GM19455 (cell line): ENCODE data around the gene CYP27A1.
"Not testable (repeated sequence)": the region's sequence is repeated elsewhere in the genome, so short reads cannot be mapped to it uniquely, and the experiment has no call there.

Experiments
- ATAC-seq: cut with Tn5 transposase; IDR thresholded peaks from one replicate; pipeline ENCODE4 v1.9.1; 2021; ENCODE audit not compliant: unreplicated experiment

The CYP27A1 gene

DNA sequence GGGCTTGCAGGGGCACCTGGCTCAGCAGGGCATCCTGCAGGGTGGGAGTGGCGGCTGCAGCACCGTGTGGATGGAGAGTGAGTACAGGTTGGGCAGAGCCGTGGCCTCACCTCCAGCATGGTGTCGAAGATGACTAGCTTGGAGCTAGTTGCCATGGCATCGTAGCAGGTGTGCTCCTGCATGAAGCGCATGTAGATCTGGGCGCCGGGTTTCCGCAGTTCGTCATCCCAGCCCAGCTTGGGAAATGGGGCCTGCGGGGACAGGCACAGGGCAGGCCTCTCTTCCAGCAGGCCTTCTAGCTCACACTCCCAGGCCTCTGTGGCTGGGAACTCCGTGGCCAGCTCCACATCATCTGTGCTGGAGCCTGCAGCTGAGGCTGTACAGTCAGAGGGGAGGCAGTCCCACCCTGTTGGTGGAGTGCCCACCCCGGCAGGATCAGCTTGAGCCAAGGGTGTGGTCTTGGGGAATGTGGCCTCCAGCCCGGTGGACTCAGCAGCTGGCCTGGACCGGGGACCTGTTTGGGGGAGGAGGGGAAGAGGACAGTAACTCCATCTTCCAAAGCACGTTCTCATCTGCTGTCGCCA, 48.0 kb downstream of the CYP27A1 start:
- no peak for ATAC-seq

DNA sequence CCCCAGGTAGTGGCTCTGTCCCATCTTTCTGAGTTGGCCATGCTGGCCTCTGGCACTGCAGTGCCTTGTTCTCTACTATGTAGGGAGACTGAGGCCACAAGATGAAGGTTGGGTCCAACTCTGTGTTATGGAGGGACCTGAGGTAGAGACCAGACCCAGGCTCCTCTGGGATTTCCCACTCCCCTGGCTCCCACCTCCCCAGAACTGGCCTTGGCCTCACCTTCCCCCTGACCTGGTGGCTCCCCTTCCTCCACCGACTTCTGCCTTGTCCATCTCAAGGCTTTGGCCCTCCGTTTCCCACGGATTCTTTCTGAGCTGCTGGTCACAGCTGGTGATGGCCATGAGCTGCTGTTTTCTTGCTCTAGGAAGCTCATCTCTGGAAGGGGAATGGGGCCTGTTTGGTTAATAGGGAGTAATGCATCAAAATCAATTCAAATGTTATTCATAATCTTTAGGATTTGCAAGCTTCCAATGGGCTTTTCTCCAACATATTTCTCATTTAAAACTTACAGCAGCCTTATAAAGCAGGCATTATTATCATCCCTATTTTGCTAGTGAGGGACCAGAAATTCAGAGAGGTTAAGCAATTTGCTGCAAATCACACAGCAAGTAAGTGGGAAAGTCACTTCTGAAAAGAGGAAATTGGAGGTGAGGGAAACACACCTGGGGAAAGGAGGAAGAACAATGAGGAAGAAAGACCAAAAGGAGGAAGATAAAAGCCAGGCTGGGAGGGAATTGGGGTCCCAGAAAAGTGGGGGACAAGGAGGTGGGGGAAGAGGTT, 48.8 kb downstream of the CYP27A1 start:
- ATAC-seq = no peak

DNA sequence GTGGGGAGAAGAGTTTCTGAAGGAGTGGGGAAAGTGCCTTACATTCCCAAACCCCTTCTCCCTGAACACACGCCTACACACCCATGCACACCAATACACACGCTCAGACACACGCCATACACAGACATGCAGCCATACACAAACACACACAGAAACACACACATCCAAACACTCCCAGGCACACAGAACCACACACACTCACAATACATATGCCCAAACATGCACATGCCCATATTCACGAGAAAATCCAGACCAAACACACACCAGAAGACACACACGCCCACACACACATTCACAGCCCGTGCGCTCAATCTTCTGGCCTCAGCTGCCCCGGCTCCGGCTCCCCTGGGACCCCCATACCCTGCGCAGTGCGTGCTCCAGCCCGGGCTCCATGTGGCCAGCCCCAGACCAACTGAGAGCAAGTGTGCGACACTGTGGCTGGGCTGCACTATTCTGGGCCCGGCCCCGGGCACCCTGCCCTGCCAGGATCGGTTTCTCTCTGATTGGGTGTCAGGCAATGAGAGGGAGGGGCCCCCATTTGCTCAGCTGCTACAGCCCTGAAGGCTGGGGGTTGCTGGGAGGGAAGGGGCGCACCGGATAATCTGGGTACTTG, 49.5 kb downstream of the CYP27A1 start, which contains the start of gene PRKAG3:
PRKAG3 (minus strand) TSS at position 426 of the 613 bp plus-strand sequence.
- no peak for ATAC-seq

DNA sequence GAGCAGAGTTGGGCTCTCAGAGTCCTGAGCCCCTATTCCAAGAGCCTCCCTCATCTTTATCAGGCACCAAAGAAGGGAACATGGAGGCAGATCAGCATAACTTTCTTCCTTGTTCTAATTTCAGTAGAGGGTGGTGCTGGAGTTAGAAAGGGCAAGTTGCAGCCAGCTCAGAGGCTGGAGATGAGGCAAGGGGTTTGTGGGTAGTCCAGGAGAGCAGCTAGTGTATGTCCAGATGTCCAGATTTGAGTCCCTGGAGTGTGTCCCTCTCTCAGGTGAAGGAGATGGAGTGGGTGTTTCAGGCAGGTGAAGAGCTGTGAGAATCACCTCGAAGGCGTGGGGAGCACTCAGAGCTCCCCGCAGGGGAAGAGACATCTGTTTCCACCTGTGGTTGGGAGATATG, 50.1 kb downstream of the CYP27A1 start:
- ATAC-seq = no peak

DNA sequence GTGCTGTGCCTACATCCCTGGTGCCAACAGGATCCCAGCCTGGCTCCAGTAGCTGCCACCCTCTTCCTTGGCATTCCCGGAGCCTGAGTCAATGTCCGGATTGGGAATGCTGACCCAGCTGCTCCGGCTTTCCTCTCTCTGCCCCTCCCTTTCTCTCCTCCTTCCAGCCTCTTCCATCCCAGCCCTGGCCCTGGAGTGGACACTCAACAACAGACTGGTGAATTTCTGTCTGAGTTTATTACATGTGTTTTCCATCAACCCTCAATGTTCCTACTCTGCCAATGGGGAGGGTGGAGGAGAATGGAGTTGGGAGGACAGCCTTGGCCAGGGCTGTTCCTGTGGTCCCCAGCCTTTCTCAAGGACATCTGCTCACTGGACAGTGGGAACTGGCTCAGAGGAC, 50.6 kb downstream of the CYP27A1 start:
- ATAC-seq = no peak

DNA sequence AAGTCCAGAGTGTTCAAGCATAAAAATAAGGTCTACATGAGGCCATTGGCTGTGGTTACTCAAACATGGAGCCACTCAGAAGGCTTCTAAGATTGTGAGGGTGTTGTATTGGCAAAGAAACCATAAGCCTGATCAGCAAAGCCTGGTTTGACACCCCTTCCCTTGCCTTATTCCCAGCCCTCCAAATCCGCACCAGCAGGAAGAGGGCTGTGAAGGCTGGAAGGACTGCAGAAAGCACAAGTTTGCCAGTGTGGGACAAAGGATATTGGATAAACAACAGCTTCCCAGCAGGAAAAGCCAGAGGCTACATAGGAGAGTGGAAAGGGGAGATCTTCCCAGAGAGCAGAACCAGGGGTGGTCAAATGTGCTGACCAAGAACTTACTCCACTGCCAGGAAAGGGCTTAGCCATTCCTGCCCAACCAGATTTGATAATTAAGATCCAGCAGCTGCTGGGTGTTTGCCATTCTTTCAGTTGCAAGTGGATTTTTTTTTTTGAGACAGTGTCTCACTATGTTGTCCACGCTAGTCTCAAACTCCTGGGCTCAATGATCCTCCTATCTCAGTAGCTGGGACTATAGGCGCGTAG, 51.2 kb downstream of the CYP27A1 start:
- no peak for ATAC-seq

DNA sequence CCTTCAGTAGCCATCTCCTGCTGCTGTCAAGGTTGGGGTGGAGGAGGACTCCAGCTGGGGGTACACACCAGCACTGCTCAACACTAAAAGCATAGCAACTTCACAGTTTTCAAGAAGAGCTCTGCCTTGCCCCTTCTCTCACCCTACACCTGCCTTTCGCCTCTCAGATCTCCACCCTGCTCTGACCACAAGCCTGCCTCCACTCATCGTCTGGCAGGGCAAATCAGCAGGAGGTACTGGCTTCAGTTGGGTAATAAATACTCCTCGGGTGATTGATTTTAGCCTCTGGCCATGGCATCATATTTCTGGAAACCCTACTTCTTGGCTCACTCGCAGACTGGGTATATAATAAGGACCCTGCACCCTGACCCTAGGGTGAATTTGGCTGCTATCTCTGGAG, 52.7 kb downstream of the CYP27A1 start:
- no peak for ATAC-seq

DNA sequence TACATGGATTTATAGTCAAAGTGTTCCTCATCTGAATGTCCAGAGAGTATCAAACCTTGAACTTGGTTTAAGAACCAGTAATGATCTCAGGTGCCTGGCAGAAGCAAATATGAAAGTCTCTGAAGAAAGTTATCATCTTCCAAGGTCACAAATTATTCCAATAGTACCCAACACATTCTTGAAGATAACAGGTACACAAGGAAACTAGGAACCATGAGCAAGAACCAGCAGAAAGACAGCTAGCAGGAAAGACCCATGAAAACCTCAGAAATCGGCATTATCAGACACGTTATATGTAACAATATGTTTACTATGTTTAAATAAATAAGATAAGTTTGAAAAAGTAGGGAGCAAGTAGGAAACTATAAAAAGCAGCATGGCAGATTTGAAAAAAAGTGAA, 55.5 kb downstream of the CYP27A1 start:
- no peak for ATAC-seq

DNA sequence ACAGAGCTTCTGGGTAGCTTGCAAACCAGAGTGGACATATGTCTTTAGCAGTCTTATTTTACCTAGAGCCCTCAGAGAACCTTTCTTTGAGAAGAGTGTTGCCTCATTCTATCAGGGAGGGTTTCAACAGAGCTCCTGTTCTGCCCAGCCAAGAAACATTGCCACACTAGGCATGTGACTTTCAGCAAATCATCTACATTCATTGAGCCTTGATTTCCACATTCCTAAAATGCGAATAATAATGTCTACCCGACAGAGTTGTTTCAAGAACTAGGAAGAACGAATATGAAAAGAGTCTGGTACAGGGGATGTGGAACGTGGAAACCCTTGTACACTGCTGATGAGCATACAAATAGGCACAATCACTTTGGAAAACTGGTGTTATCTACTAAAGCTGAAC, 57.5 kb downstream of the CYP27A1 start:
- no peak for ATAC-seq

DNA sequence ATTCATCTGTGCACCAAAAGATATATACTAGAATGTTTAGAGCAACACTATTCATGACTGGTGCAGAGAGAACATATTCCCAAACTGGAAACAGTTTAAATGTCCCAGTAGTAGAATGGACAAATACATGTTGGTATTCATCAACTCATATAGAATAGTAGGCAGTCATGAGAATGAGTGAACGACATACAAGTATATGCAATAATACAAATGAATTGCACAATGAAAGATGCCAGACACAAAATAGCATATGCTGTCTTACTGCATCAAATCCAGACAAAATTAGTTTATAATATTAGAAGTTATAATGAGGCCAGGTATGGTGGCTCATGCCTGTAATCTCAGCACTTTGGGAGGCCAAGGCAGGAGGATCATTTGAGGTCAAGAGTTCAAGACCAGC, 57.9 kb downstream of the CYP27A1 start:
- no peak for ATAC-seq

DNA sequence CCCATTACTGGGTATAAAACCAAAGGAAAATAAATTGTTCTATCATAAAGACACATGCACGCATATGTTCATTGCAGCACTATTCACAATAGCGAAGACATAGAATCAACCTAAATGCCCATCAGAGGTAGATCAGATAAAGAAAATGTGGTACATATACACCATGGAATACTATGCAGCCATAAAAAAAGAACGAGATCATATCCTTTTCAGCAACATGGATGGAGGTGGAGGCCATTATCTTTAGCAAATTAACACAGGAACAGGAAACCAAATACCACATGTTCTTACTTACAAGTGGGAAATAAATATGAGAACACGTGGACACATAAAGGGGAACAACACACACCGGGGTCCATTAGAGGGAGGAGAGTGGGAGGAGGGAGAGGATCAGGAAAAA, 62.4 kb downstream of the CYP27A1 start:
- not testable (repeated sequence) for ATAC-seq

DNA sequence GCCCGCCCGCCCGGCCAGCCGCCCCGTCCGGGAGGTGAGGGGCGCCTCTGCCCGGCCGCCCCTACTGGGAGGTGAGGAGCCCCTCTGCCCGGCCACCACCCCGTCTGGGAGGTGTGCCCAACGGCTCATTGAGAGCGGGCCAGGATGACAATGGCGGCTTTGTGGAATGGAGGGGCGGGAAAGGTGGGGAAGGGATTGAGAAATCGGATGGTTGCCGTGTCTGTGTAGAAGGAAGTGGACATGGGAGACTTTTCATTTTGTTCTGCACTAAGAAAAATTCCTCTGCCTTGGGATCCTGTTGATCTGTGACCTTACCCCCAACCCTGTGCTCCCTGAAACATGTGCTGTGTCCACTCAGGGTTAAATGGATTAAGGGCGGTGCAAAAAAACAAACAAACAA, 65.0 kb downstream of the CYP27A1 start:
- ATAC-seq = not testable (repeated sequence)

DNA sequence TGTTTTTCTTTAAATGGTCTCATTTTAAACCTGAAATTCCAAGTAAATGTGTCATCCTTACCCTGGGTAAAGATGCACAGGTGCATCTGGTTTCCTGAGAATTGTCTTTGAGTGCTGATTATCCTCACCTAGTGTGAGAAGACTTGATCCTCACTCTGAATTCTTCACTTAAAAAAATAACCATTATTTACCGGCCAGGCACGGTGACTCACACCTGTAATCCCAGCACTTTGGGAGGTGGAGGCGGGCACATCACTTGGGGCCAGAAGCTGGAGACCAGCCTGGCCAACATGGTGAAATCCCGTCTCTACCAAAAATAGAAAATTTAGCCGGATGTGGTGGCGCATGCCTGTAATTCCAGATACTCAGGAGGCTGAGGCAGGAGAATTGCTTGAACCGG, 67.8 kb downstream of the CYP27A1 start:
- ATAC-seq = no peak

DNA sequence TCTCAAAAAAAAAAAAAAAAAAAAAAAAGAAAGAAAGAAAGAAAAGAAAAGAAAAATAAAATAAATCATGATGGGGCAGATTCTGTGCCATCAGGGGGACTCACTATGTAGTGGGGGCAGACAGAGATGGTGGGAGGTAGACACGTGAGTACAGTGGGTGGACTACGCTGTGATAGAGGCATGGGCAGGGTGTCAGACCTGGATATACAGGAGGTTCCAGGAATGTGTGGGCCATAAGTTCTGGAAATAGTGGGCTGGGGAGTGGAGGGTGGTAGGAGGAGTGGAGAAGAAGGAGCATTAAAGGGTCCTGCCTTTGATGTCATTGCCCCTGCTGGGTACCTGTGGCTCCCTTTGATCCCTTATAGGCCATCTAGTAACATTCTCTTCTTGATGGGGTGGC, 68.8 kb downstream of the CYP27A1 start:
- ATAC-seq = no peak

DNA sequence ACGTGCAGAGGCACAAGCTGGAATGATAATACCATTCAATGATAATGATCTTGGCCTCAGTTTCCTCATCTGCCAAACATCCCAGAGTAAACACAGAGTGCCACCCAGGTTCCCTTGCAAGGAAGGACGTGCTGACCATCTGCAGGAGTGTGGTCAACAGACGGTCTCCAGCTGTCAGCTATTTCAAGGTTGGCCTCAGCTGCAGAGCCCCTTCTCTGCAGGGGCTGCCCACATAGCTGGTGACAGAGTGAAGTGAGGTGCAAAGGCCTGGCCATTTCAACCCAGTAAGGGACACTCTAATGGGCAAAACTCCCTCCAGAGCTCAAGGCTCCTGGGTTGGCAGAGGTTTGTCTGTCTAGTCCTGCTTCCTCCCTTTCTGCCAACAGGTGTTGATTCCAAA, 69.3 kb downstream of the CYP27A1 start:
- ATAC-seq = no peak

DNA sequence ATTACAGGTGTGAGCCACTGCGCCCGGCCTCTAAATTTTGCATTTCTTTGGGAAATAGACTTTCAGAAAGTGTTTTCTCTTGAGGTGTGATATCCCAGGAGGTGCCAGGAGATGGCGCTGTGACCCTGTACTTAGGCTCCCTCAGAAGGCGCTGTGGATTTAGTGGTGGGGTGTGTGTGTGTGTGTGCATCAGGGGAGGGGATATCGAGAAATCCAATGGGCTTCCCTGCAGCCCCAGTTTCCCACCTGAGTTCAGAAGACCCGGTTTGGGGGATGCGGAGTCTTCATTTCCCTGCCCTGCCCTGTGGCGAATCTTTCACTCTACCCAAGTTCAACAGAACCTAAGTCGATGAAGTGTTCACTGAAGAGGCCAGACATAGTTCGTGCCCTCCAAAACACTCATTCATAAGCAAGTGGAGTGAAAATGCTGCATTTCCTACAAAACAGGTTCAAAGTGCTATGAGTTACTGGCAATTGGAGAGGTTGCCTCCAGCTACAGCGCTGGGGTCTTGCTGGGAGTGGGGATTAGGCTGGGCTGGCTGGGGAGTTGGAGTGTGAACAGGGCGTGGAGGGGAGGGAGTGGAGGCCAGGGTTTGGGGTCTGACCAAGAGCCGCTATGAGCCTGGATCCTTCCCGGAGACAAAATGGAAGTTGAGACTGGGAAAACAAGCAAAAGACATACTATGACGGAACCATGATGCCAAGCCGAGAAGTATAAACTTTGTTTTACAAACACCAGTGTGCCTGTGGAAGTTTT, 71.1 kb downstream of the CYP27A1 start:
- ATAC-seq = no peak

DNA sequence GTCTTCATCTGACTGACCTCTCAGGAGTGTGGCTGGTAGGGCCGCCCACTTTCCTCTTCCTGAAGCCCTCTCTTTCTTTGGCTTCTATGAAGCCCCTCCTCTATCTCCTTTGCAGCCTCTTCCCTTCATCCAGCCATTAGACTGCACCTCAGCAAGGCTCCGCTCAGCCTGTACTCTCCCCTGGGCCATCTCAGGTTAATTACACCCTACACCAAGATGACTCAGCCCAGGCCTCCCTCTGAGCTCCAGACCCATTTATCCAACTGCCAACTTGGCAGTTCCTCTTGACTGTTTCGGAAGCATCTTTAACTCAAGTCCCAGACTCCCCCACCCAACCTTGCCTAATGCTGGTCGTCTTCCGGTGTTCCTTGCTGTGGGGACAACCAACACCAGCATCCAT, 71.8 kb downstream of the CYP27A1 start:
- ATAC-seq = no peak

DNA sequence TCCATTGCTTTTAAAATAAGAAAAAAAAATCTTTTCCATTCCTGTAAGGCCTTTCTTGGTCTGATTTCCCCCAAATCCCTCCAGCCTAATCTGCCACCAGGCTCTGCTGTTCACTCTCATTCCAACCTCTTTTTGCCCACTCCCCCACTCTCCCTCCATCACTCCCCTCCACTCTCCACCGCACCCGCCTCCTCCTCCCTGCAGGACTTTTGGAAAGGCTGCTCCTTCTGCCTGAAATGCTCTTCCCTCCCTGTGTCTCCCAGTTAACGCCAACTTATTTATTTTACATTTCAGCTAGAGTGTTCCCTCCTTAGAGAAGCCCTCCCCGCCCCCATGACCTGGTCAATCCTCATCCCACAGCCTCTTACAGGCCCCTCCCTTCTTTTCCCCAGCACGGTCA, 72.9 kb downstream of the CYP27A1 start:
- ATAC-seq = no peak

DNA sequence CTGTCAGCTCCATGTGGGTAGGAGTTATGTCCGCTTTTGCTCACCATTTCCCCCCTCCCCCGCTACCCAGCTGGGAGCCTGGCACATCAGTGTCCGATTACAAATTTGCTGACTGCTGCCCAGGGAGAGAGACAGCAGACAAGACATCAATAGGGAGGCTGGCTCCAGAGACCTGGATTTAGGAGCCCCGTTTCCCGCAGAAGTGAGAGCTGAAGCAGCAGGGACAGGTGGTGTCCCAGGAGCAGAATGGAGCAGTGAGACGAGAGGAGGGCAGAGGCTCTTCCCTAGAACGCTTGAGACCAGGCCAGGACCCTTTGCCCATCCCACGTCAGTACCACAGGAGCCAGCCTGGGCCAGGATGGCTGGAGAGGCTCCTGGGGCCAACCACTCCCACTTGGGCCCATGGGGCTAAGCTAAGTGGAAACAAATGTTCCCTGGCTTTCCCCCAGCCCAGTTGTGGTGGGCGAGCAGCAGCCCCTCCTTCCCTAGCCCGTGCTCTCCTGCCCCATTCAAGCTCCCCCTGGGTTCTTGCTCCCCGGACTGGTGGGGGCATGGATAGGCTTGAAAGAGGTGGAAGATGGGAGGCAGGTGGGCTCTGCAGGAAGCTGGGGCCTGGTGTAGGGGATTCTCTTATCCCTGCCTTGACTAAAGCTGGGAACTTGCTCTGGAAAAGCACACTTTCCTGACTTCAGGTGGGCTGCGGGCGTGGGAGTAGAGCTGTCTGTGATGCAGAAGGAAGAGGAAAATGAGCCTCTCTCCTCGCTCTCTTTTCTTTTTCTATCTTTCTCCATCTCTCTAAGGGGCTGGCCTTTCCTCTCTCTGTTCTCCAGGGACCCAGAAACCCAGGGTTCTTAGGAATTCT, 73.6 kb downstream of the CYP27A1 start:
- no peak for ATAC-seq

DNA sequence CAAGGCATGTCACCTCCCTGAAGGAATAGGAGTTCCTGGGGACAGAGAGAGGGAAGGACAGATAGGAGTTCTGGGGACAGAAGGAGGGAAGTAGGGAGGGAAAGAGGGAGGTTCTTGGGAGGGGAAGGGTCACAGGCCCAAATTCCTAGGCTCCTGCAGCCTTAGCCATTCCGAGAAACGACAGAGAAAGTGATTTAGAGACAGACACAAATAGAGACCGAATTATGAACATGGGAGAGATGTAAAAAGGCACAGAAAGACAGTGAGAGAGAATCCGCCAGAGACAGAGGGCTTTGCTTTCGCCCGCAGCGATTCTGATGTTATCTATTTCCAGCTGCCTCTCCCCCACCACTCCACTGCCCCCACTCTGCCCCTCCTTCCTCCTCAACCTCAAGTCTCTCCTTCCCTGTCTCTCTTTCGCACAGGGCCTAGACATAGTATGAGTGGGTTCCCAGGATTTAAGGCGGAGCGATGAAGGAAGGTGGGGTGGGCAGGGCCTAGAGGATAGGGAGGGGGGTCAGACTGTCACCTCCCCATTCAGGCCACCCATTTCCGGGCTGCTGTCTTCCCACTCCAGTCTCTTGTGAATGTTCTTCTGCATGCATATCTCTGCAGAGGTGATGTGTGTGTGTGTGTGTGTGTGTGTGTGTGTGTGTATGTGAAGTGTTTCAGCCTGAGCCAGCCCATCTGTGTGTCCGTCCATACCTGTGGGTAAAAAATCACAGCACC, 74.4 kb downstream of the CYP27A1 start:
- no peak for ATAC-seq
